Progenitor cell of endocrine pancreas (in vitro differentiated cells): Measurements from ENCODE around the gene CDKN2B. TPM values are rescaled to one million over a fixed set of nuclear protein-coding genes. Genes with fewer than 3 reads are reported as not detected.
A peak's percentile ranks its signal among the peaks of the same experiment; 100 is the strongest.

Source experiments
- DNase-seq: peaks from one replicate; pipeline ENCODE4 v3.0.0; 2021; ENCODE audit warnings: low spot score; ENCODE audit not compliant: unreplicated experiment
- H3K27ac Mint-ChIP-seq: 2 replicates; pipeline ENCODE4 v1.8.0; 2021; ENCODE audit warnings: mild to moderate bottlenecking, moderate library complexity, mixed read lengths
- H3K27me3 Mint-ChIP-seq: 2 replicates; pipeline ENCODE4 v1.8.0; 2021; ENCODE audit warnings: mixed read lengths
- H3K36me3 Mint-ChIP-seq: 2 replicates; pipeline ENCODE4 v1.8.0; 2022; ENCODE audit warnings: mixed read lengths; ENCODE audit not compliant: insufficient read depth
- H3K4me1 Mint-ChIP-seq: 2 replicates; pipeline ENCODE4 v1.8.0; 2021; ENCODE audit warnings: low read depth, mixed read lengths
- H3K4me3 Mint-ChIP-seq: 2 replicates; pipeline ENCODE4 v1.8.0; 2021; ENCODE audit warnings: low read depth, mild to moderate bottlenecking, moderate library complexity, mixed read lengths
- H3K9me3 Mint-ChIP-seq: 2 replicates; pipeline ENCODE4 v1.8.0; 2021; ENCODE audit warnings: low read depth, mixed read lengths
- CTCF ChIP-seq: fragments of 200-600 bp; sonication (generic); IDR thresholded peaks from one replicate; pipeline ENCODE4 v1.5.0; 2021; ENCODE audit warnings: antibody characterized with exemption, mild to moderate bottlenecking; ENCODE audit not compliant: unreplicated experiment
- total RNA-seq: library from RNA; stranded (reverse); gene quantifications from 2 replicates; pipeline ENCODE4 v1.2.1, GENCODE V29; 2021

CDKN2B gene
- total RNA-seq, 1 donor from 2014 or later, result 1.2 TPM

- peaks cover 4% of the 10 kb centered on the region for H3K9me3 Mint-ChIP-seq
- TF ChIP-seq CTCF, result no peak
- peaks cover 3% of the 10 kb centered on the region for H3K36me3 Mint-ChIP-seq
- H3K27ac Mint-ChIP-seq, result peak overlapping the region; percentile 71
- DNase-seq, result peak; percentile 31
- H3K27me3 Mint-ChIP-seq, result peaks cover 99% of the 10 kb centered on the region
- H3K4me1 Mint-ChIP-seq, result peaks cover 5% of the 10 kb centered on the region
- no peak overlapping the region for H3K4me3 Mint-ChIP-seq
These were observed 40.6 kb downstream of the CDKN2B start for GRCh38 chr9:21968331-21969010.

DNA sequence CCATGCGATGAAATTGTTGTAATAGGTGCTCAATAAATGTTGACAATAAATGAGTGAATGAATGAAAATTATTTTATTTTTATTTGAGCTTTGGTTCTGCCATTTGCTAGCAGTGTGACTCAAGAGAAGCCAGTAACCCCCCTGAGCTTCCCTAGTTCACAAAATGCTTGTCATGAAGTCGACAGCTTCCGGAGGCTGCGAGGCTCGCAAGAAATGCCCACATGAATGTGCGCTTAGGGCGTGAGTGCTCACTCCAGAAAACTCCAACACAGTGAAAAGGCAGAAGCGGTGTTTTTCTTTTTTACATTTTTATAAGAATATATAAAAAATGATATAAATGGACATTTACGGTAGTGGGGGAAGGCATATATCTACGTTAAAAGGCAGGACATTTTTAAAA, 41.4 kb downstream of the CDKN2B start:
- peaks cover 4% of the 10 kb centered on the region for H3K36me3 Mint-ChIP-seq
- H3K27ac Mint-ChIP-seq, result no peak overlapping the region
- no peak for TF ChIP-seq CTCF
- DNase-seq, result no peak
- H3K27me3 Mint-ChIP-seq, result peaks cover 99% of the 10 kb centered on the region
- H3K4me3 Mint-ChIP-seq, result no peak overlapping the region
- peaks cover 5% of the 10 kb centered on the region for H3K4me1 Mint-ChIP-seq
- peaks cover 9% of the 10 kb centered on the region for H3K9me3 Mint-ChIP-seq

DNA sequence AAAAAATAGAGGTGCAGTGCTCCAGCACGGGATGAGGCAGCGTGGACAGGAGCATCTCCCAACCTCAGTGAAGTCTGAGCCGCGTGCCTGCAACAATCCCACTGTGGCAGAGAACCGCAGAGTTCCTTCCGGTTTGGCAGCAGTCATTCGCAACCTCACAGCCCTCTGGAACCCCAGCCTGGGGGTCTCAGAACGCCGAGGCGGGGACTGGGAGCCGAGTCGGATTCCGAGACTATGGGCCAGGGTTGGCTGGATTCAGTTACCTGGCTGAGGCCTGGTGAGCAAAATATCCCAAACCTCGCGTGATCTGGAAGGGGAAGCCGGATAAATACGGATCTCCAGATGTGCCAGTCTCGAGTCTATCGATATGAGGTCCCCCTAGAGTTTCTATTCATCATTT, 41.9 kb downstream of the CDKN2B start:
- Mint-ChIP-seq H3K27me3 (peaks cover 98% of the 10 kb centered on the region), H3K4me3 (no peak overlapping the region)
- DNase-seq, result no peak

DNA sequence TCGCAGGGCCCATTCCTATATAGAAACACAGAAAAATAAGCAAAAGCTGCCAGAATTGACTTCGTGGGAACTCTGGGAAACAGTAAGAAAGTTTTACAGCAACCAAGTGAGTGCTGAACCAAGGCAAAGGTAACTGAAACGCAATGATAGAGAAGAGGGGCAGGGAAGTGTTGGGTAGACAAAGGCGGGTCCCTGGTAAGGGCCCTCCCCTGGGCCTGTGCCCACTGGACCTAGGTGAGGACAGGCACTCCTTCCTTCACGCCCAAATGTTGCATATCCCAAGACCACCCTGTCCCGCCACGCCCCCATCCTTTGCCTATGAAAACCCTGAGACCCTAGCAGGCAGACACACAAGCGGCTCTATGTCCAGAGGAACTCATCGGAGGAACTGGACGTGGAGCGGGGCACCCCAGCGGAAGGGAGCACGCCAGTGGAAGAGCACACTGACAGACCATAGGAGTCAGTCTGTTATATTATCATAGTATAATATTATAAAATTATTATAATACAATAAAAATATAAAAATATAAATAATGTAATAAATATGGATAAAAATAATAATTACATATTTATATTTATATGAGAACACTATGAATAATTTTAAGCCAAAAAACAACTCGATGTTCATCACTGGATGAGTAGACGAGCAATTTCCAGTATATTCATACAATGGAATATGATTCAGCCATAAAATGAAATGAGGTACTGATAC, 42.8 kb downstream of the CDKN2B start:
- peaks cover 10% of the 10 kb centered on the region for H3K9me3 Mint-ChIP-seq
- H3K4me3 Mint-ChIP-seq, result no peak overlapping the region
- TF ChIP-seq CTCF, result no peak
- H3K27me3 Mint-ChIP-seq, result peaks cover 98% of the 10 kb centered on the region
- peaks cover 4% of the 10 kb centered on the region for H3K36me3 Mint-ChIP-seq
- H3K27ac Mint-ChIP-seq, result no peak overlapping the region
- no peak for DNase-seq
- H3K4me1 Mint-ChIP-seq, result peaks cover 4% of the 10 kb centered on the region

More for the DNA sequence above, 41.9 kb downstream of the CDKN2B start:
- no peak overlapping the region for H3K27ac Mint-ChIP-seq
- no peak for TF ChIP-seq CTCF
- H3K4me1 Mint-ChIP-seq, result peaks cover 5% of the 10 kb centered on the region
- peaks cover 4% of the 10 kb centered on the region for H3K36me3 Mint-ChIP-seq
- peaks cover 10% of the 10 kb centered on the region for H3K9me3 Mint-ChIP-seq

GRCh38 chr9:21965401-21965951, 43.6 kb downstream of the CDKN2B start:
- peaks cover 2% of the 10 kb centered on the region for H3K4me1 Mint-ChIP-seq
- DNase-seq, result peak; percentile 40
- H3K9me3 Mint-ChIP-seq, result peaks cover 10% of the 10 kb centered on the region
- H3K4me3 Mint-ChIP-seq, result peak overlapping the region; percentile 44
- H3K27ac Mint-ChIP-seq, result no peak overlapping the region
- peak; percentile 59 for TF ChIP-seq CTCF
- peaks cover 4% of the 10 kb centered on the region for H3K36me3 Mint-ChIP-seq
- peaks cover 96% of the 10 kb centered on the region for H3K27me3 Mint-ChIP-seq
